SK-N-MC (cell line): ENCODE data around the gene DCST2.

Experiments used
- DNase-seq: peaks from one replicate; pipeline ENCODE4 v3.0.0-alpha.2; 2011; ENCODE audit warnings: low read depth, low spot score
- H3K27ac ChIP-seq: fragments of 200-600 bp; sonication (generic); 2 replicates; pipeline ENCODE4 v1.5.1; 2016; ENCODE audit warnings: mixed run types
- H3K36me3 ChIP-seq: fragments of 200-600 bp; sonication (generic); 2 replicates; pipeline ENCODE4 v1.6.1; 2017; ENCODE audit warnings: antibody characterized with exemption, low read length, mixed read lengths; ENCODE audit not compliant: insufficient read depth
- H3K4me3 ChIP-seq: fragments of 200-600 bp; sonication (generic); 2 replicates; pipeline ENCODE4 v1.5.1; 2016
- H3K9ac ChIP-seq: fragments of 200-600 bp; sonication (generic); 2 replicates; pipeline ENCODE4 v1.8.0; 2017; ENCODE audit warnings: mixed run types, mixed read lengths; ENCODE audit not compliant: insufficient read length
- H3K9me3 ChIP-seq: fragments of 200-600 bp; sonication (generic); 2 replicates; pipeline ENCODE4 v1.6.1; 2017; ENCODE audit warnings: low read depth, mild to moderate bottlenecking, antibody characterized with exemption, low read length, moderate library complexity, mixed read lengths
- EZH2 ChIP-seq: fragments of 200-600 bp; sonication (generic); IDR thresholded peaks from one replicate; pipeline ENCODE4 v1.6.1; 2017; ENCODE audit warnings: antibody characterized with exemption
- FOXP2 ChIP-seq: optimal IDR thresholded peaks from 2 replicates; pipeline ENCODE3; 2011; ENCODE audit warnings: mild to moderate bottlenecking, moderate library complexity; ENCODE audit not compliant: insufficient read depth; ENCODE audit errors: extremely low read length, control extremely low read depth
- POLR2AphosphoS5 ChIP-seq: IDR thresholded peaks from 2 replicates; pipeline ENCODE4 v1.6.1; 2012; ENCODE audit warnings: mild to moderate bottlenecking, low read depth, low read length, borderline replicate concordance

DCST2 gene

GRCh38 chr1:154975409-154976059 lies 58.0 kb downstream of the DCST2 start:
- no peak for TF ChIP-seq FOXP2
- no peak for TF ChIP-seq POLR2AphosphoS5
- TF ChIP-seq EZH2: no peak
- DNase-seq: no peak
- H3K4me3 ChIP-seq: peak overlapping the region; percentile 97
- H3K27ac ChIP-seq: peak overlapping the region; percentile 95
- H3K36me3 ChIP-seq: peaks cover 35% of the 10 kb centered on the region
- no peaks in the 10 kb centered on the region for H3K9me3 ChIP-seq
- H3K9ac ChIP-seq: peak overlapping the region; percentile 91

GRCh38 chr1:154974808-154975408 lies 58.7 kb downstream of the DCST2 start:
- TF ChIP-seq EZH2: no peak
- TF ChIP-seq FOXP2: no peak
- peak; percentile 80 for TF ChIP-seq POLR2AphosphoS5
- Histone ChIP-seq H3K36me3 (peaks cover 30% of the 10 kb centered on the region), H3K27ac (peak overlapping the region; percentile 95), H3K9ac (peak overlapping the region; percentile 91), H3K9me3 (no peaks in the 10 kb centered on the region), H3K4me3 (peak overlapping the region; percentile 97)
- DNase-seq: peak; percentile 92

GRCh38 chr1:154974102-154974807 lies 59.3 kb downstream of the DCST2 start, which contains the start of gene CKS1B:
TSS of gene CKS1B (plus strand) at chr1:154974681. CDS start at chr1:154974746, 65 bp downstream.
- peaks cover 25% of the 10 kb centered on the region for H3K36me3 ChIP-seq
- peak; percentile 99 for DNase-seq
- peak within 1 kb of the TSS; percentile 95 for H3K9ac ChIP-seq
- H3K9me3 ChIP-seq: no peaks in the 10 kb centered on the region
- peak within 1 kb of the TSS; percentile 97 for H3K4me3 ChIP-seq
- peak; percentile 86; the same call in 1 of the 2 replicates for TF ChIP-seq POLR2AphosphoS5
- no peak for TF ChIP-seq EZH2
- TF ChIP-seq FOXP2: no peak
- peak within 1 kb of the TSS; percentile 99 for H3K27ac ChIP-seq

GRCh38 chr1:154973344-154974101 lies 60.1 kb downstream of the DCST2 start:
- TF ChIP-seq FOXP2 (no peak), EZH2 (no peak), POLR2AphosphoS5 (peak; percentile 75)
- H3K9ac ChIP-seq: peak overlapping the region; percentile 95
- peak overlapping the region; percentile 97 for H3K4me3 ChIP-seq
- peaks cover 21% of the 10 kb centered on the region for H3K36me3 ChIP-seq
- no peaks in the 10 kb centered on the region for H3K9me3 ChIP-seq
- DNase-seq: peak; percentile 81
- peak overlapping the region; percentile 99 for H3K27ac ChIP-seq

GRCh38 chr1:154972517-154973343 lies 60.9 kb downstream of the DCST2 start:
- no peaks in the 10 kb centered on the region for H3K9me3 ChIP-seq
- H3K27ac ChIP-seq: peak overlapping the region; percentile 99
- DNase-seq: no peak
- H3K4me3 ChIP-seq: peak overlapping the region; percentile 97
- no peak for TF ChIP-seq POLR2AphosphoS5
- no peak for TF ChIP-seq EZH2
- TF ChIP-seq FOXP2: no peak
- H3K36me3 ChIP-seq: peaks cover 20% of the 10 kb centered on the region
- peak overlapping the region; percentile 43 for H3K9ac ChIP-seq

- H3K36me3 ChIP-seq: peaks cover 20% of the 10 kb centered on the region
- peak overlapping the region; percentile 97 for H3K4me3 ChIP-seq
- DNase-seq: no peak
- TF ChIP-seq POLR2AphosphoS5: no peak
- TF ChIP-seq EZH2: no peak
- TF ChIP-seq FOXP2: no peak
- peak overlapping the region; percentile 99 for H3K27ac ChIP-seq
- H3K9me3 ChIP-seq: no peaks in the 10 kb centered on the region
- peak overlapping the region; percentile 43 for H3K9ac ChIP-seq
Measured at GRCh38 chr1:154972213-154972516, 61.4 kb downstream of the DCST2 start.

- peaks cover 26% of the 10 kb centered on the region for H3K36me3 ChIP-seq
- no peaks in the 10 kb centered on the region for H3K9me3 ChIP-seq
- H3K4me3 ChIP-seq: peak overlapping the region; percentile 82
- peak overlapping the region; percentile 83 for H3K27ac ChIP-seq
- no peak for DNase-seq
- no peak for TF ChIP-seq EZH2
- no peak for TF ChIP-seq FOXP2
- TF ChIP-seq POLR2AphosphoS5: no peak
- H3K9ac ChIP-seq: peak overlapping the region; percentile 74
Measured at GRCh38 chr1:154971341-154971998, 62.1 kb downstream of the DCST2 start.
